DOHH2 (cell line): ENCODE data around the gene TUBB2B.

Source experiments
- CTCF ChIP-seq: fragments of 200-600 bp; sonication (generic); IDR thresholded peaks from one replicate; pipeline ENCODE4 v1.5.1; 2014; ENCODE audit warnings: antibody characterized with exemption, mild to moderate bottlenecking, low read depth, low read length; ENCODE audit not compliant: poor library complexity, severe bottlenecking
- EZH2phosphoT487 ChIP-seq: fragments of 200-600 bp; sonication (generic); IDR thresholded peaks from 2 replicates; pipeline ENCODE4 v1.6.1; 2017; ENCODE audit warnings: borderline replicate concordance, mild to moderate bottlenecking, antibody characterized with exemption, low read length, moderate library complexity, mixed read lengths

DNA sequence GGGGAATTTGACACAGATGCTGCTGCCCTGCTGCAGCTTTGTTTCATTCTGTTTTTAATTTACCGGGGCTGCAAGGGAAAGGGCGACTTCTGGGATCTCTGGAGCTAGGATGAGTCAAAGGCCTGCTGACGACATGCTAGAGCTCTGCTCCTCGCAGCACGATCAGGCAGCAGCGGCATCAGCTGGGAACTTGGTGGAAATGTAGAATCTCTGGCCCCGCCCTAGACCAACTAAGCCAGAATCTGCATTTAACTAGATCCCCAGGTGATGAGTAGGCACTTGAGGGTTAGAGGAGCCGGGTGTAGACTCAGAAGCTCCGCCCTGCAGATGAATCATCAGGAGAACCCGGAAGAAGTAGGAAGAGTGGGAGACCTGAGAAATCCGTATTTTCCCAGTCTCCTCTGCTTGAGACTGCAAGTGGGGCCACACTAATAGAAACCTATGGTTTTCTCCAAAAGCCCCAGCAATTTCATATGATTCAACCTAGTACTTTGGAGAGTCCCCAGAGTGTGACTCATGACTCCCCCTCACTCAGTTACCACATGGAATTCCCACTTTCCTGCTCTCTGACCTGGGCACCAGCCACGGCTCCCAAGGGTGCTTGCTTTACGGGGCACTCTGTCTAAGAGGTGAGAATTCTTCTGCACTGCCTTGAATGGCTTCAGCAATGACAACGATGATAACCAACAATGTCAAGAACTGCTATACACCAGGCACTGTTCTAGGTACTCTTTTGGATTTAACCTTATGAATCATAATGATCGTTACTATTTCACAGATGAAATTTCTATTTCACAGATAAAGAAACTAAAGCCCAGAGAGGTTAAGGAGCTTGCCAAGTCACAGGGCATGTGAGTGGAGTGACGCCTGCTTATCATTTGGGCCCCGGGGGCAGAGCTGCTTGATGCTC lies 18.1 kb downstream of the TUBB2B start:
- TF ChIP-seq CTCF (no peak), EZH2phosphoT487 (no peak)
